HCT116 (cell line): Measurements from ENCODE around the gene DPH3. TPM values are rescaled to one million over a fixed set of nuclear protein-coding genes. Genes with fewer than 3 reads are reported as not detected.

Experiments used
- ATAC-seq: fragments of 200-7000 bp; cut with Tn5 transposase; 2 replicates; pipeline ENCODE4 v1.9.1; 2020; ENCODE audit warnings: mild to moderate bottlenecking, moderate library complexity
- BruUV-seq: library from RNA; stranded (reverse); fragments of 400-500 nt; replicated peaks from 2 replicates; lab custom pipeline; 2021; lab: Mats Ljungman, UMichigan
- CTCF ChIA-PET: fragments of 300-600 bp; sonication (Branson Sonifier 250); formaldehyde crosslinking; loops from one replicate; lab custom pipeline; 2021; ENCODE audit warnings: antibody characterized with exemption; lab: Charles Lee
- POLR2A ChIA-PET: fragments of 300-600, 350-600 bp; sonication (Branson Sonifier 250); formaldehyde crosslinking; loops from one replicate; lab custom pipeline; 2021; ENCODE audit warnings: antibody characterized with exemption; lab: Charles Lee
- RAD21 ChIA-PET, 2 experiments: fragments of 300-600 bp; sonication (Branson Sonifier 250); formaldehyde crosslinking; loops; one replicate each; lab custom pipeline; 2023; ENCODE audit warnings: low total read pairs in 2 of 2; ENCODE audit not compliant: uncharacterized antibody in 2 of 2, unreplicated experiment in 2 of 2, low non-redundant PET in 1 of 2; lab: Charles Lee
- DNase-seq: peaks from one replicate; pipeline ENCODE4 v3.0.0-alpha.2; 2010; ENCODE audit warnings: low read depth, low spot score
- H2AFZ ChIP-seq: fragments of 200-600 bp; shearing (Covaris generic), sonication (generic); 2 replicates; pipeline ENCODE4 v1.6.1; 2017; ENCODE audit warnings: low read depth, mixed run types, mixed read lengths, antibody characterized with exemption, low read length; ENCODE audit not compliant: poor library complexity, severe bottlenecking
- H3K27ac ChIP-seq: 2 replicates; pipeline ENCODE4 v1.5.1; 2012; ENCODE audit warnings: low read depth, low read length
- H3K27me3 ChIP-seq: fragments of 200-600 bp; sonication (generic); 2 replicates; pipeline ENCODE4 v1.6.1; 2016; ENCODE audit warnings: mixed run types, low read length, mixed read lengths; ENCODE audit not compliant: insufficient read depth
- H3K36me3 ChIP-seq, 2 experiments: fragments of 200-500 bp in 1 of 2; fragments of 200-600 bp in 1 of 2; sonication (Bioruptor generic) in 1 of 2; sonication (generic) in 1 of 2; 2 replicates each; pipeline versions ENCODE4 v1.5.1 to v1.6.1; 2014 to 2016; ENCODE audit warnings: low read length in 2 of 2, inconsistent platforms in 1 of 2, mixed read lengths in 1 of 2, mixed run types in 1 of 2; ENCODE audit not compliant: insufficient read depth in 2 of 2, control insufficient read depth in 1 of 2
- H3K4me1 ChIP-seq, 2 experiments: fragments of 200-600 bp in 1 of 2; sonication (generic) in 1 of 2; 2 replicates each; pipeline versions ENCODE4 v1.5.1 to v1.6.1; 2012 to 2017; ENCODE audit warnings: low read length in 2 of 2, inconsistent platforms in 1 of 2, mild to moderate bottlenecking in 1 of 2, mixed read lengths in 1 of 2, mixed run types in 1 of 2, moderate library complexity in 1 of 2; ENCODE audit not compliant: insufficient read depth in 2 of 2, control insufficient read depth in 1 of 2
- H3K4me2 ChIP-seq: fragments of 200-600 bp; sonication (generic); 2 replicates; pipeline ENCODE4 v1.6.1; 2017; ENCODE audit warnings: mixed run types, low read length, mixed read lengths
- H3K4me3 ChIP-seq, 2 experiments: fragments of 200-600 bp in 1 of 2; sonication (generic) in 1 of 2; replicated peaks in 1 of 2; 2 replicates each; pipeline ENCODE4 v1.5.1; 2011 to 2016; ENCODE audit warnings: low read length in 2 of 2, control low read depth in 1 of 2, low read depth in 1 of 2, mild to moderate bottlenecking in 1 of 2, mixed read lengths in 1 of 2, mixed run types in 1 of 2
- H3K79me2 ChIP-seq: fragments of 200-600 bp; sonication (generic); 2 replicates; pipeline ENCODE4 v1.6.1; 2017; ENCODE audit warnings: mild to moderate bottlenecking, mixed run types, low read length, moderate library complexity, mixed read lengths; ENCODE audit not compliant: insufficient read depth
- H3K9ac ChIP-seq: fragments of 200-600 bp; sonication (generic); 2 replicates; pipeline ENCODE4 v1.6.1; 2016; ENCODE audit warnings: low read length, mixed read lengths
- H3K9me2 ChIP-seq: fragments of 200-600 bp; sonication (generic), shearing (Covaris generic); 2 replicates; pipeline ENCODE4 v1.6.1; 2017; ENCODE audit warnings: mixed run types, mild to moderate bottlenecking, moderate library complexity; ENCODE audit not compliant: insufficient read depth
- H3K9me3 ChIP-seq, 2 experiments: fragments of 200-500 bp in 1 of 2; fragments of 200-600 bp in 1 of 2; sonication (Bioruptor generic) in 1 of 2; sonication (generic) in 1 of 2; 2 replicates each; pipeline ENCODE4 v1.6.1; 2014 to 2017; ENCODE audit warnings: low read length in 2 of 2, mixed read lengths in 2 of 2, inconsistent platforms in 1 of 2, low read depth in 1 of 2, mild to moderate bottlenecking in 1 of 2, mixed run types in 1 of 2, moderate library complexity in 1 of 2; ENCODE audit not compliant: control insufficient read depth in 1 of 2, insufficient read depth in 1 of 2
- H4K20me1 ChIP-seq: fragments of 200-600 bp; sonication (generic), shearing (Covaris generic); 2 replicates; pipeline ENCODE4 v1.6.1; 2017; ENCODE audit warnings: mixed run types, mild to moderate bottlenecking, moderate library complexity; ENCODE audit not compliant: insufficient read depth
- EGR1 ChIP-seq: IDR thresholded peaks from 2 replicates; pipeline ENCODE4 v1.6.1; 2012; ENCODE audit warnings: low read depth
- ELF1 ChIP-seq: IDR thresholded peaks from 2 replicates; pipeline ENCODE4 v1.6.1; 2012; ENCODE audit warnings: low read depth, borderline replicate concordance
- EZH2phosphoT487 ChIP-seq: fragments of 200-600 bp; IDR thresholded peaks from 2 replicates; pipeline ENCODE4 v1.6.1; 2018; ENCODE audit warnings: antibody characterized with exemption, borderline replicate concordance
- FOSL1 ChIP-seq: IDR thresholded peaks from 2 replicates; pipeline ENCODE4 v1.6.1; 2012; ENCODE audit warnings: low read depth
- SIN3A ChIP-seq: IDR thresholded peaks from 2 replicates; pipeline ENCODE4 v1.6.1; 2012; ENCODE audit warnings: low read depth
- SRF ChIP-seq: IDR thresholded peaks from 2 replicates; pipeline ENCODE4 v1.6.1; 2012; ENCODE audit warnings: low read depth
- TCF7L2 ChIP-seq: IDR thresholded peaks from 2 replicates; pipeline ENCODE4 v1.7.0; 2011; ENCODE audit warnings: borderline replicate concordance, inconsistent platforms; ENCODE audit not compliant: insufficient read depth, insufficient read length; ENCODE audit errors: extremely low read depth
- YY1 ChIP-seq: IDR thresholded peaks from 2 replicates; pipeline ENCODE4 v1.6.1; 2011; ENCODE audit warnings: low read length, low read depth, moderate library complexity, mild to moderate bottlenecking; ENCODE audit not compliant: insufficient replicate concordance; ENCODE audit errors: extremely low read depth
- ZNF274 ChIP-seq: fragments of 200-500 bp; sonication (Bioruptor generic); IDR thresholded peaks from 2 replicates; pipeline ENCODE4 v1.6.1; 2014; ENCODE audit warnings: mild to moderate bottlenecking, low read depth, low read length, inconsistent platforms
- intact Hi-C: fragments of 100-400 bp; cut with micrococcal nuclease; formaldehyde crosslinking; loops from 2 replicates; pipeline ENCODE4 v1.10.0; 2022
- total RNA-seq: library from RNA; stranded (reverse); gene quantifications from one replicate; pipeline ENCODE4 v1.2.1, GENCODE V29; 2021; ENCODE audit not compliant: unreplicated experiment
- TF ChIP-seq, protein P1 (sequence below), 3 experiments: fragments of 200-600 bp in 1 of 3; sonication (generic) in 1 of 3; IDR thresholded peaks in 2 of 3; conservative IDR thresholded peaks in 1 of 3; 2 replicates each; pipeline ENCODE4 v1.5.1; 2012 to 2017; ENCODE audit warnings: low read depth in 2 of 3, low read length in 2 of 3, antibody characterized with exemption in 1 of 3, borderline replicate concordance in 1 of 3, control low read depth in 1 of 3, mild to moderate bottlenecking in 1 of 3, mixed read lengths in 1 of 3, mixed run types in 1 of 3, moderate library complexity in 1 of 3; ENCODE audit not compliant: insufficient read depth in 1 of 3
- TF ChIP-seq, protein P2 (sequence below): IDR thresholded peaks from 2 replicates; pipeline ENCODE4 v1.6.1; 2012; ENCODE audit warnings: low read depth
- TF ChIP-seq, protein P3 (sequence below): IDR thresholded peaks from 2 replicates; pipeline ENCODE4 v1.6.1; 2012
- TF ChIP-seq, protein P4 (sequence below): IDR thresholded peaks from 2 replicates; pipeline ENCODE4 v1.6.1; 2012

DPH3 gene
- total RNA-seq, 1 experiment from 2014 or later, result 13.8 TPM

DNA sequence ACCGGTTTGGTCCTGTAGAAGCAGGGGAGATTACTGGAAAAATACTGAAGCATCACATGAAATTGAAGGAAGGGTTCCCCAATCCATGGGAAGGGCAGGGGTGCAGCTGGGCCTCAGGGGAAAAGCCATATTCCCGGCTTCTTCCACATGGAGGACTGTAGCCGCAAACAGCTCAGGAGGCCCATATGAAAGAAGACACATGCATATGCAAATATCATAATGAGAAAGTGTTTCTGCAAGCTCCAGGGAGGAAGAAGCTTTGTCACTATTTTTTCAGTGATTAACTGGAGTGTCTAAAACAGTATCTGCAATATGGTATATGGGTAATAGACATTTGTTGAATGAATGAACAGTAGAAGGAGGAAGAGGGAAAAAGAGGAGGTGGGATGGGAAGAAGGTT, 19.1 kb downstream of the DPH3 start:
- BruUV-seq, result no TSS peak
- H2AFZ ChIP-seq, result no peak overlapping the region

DNA sequence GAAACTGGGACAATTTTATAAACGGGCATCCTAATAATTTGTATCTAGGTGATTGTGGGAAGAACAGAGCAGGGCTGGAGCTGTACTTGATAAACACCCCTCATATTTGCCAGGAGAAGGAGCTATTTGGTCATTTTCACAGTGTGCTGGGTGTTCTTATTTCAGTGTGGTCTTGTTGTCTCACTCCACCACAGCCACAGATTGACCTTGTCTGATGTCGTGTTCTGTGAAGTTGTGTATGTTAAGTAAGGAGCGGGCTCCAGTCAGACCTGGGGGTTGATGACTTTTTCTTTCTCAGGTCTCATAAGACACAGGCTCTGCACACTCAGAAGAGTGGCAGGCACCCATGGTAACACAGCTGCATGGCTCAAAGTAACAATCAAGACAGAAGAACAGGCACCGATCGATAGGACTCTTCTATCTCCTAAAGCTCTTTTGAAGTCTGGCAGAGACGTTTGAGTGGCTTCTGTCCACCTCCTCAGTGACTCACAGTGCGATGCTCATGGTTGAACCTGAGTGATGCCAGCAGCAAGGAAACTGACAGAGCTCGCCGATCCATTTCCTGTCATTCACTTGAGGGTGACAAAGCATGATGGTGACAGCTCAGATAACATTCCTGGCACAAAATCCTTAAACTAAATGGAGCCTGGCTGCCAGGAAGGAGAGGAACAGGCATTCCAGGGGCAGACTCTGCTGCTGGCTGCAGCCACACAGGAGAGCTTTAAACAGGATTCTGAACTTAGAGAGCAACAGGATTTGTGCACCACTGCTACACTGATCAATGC, 20.8 kb downstream of the DPH3 start:
- BruUV-seq, result no TSS peak
- no peak overlapping the region for H2AFZ ChIP-seq
- peaks cover 0 to 25% of the 10 kb centered on the region in 2 experiments; a peak in 2 of 4 replicates for H3K4me1 ChIP-seq
- no peak overlapping the region for H3K9ac ChIP-seq
- H4K20me1 ChIP-seq, result no peaks in the 10 kb centered on the region
- ChIA-PET CTCF (no interaction called here), RAD21 (no interaction called here), POLR2A (no interaction called here)
- no peaks in the 10 kb centered on the region for H3K36me3 ChIP-seq
- no peak overlapping the region for H3K4me2 ChIP-seq
- H3K79me2 ChIP-seq, result no peaks in the 10 kb centered on the region
- H3K27ac ChIP-seq, result no peak overlapping the region
- H3K9me3 ChIP-seq, result no peaks in the 10 kb centered on the region
- H3K4me3 ChIP-seq, result no peak overlapping the region
- DNase-seq, result no peak
- intact Hi-C loops, result no loop called here
- no peaks in the 10 kb centered on the region for H3K9me2 ChIP-seq
- H3K27me3 ChIP-seq, result no peaks in the 10 kb centered on the region
- ATAC-seq, result no peak
- TF ChIP-seq EZH2phosphoT487, result no peak
- TF ChIP-seq, protein P1, sequence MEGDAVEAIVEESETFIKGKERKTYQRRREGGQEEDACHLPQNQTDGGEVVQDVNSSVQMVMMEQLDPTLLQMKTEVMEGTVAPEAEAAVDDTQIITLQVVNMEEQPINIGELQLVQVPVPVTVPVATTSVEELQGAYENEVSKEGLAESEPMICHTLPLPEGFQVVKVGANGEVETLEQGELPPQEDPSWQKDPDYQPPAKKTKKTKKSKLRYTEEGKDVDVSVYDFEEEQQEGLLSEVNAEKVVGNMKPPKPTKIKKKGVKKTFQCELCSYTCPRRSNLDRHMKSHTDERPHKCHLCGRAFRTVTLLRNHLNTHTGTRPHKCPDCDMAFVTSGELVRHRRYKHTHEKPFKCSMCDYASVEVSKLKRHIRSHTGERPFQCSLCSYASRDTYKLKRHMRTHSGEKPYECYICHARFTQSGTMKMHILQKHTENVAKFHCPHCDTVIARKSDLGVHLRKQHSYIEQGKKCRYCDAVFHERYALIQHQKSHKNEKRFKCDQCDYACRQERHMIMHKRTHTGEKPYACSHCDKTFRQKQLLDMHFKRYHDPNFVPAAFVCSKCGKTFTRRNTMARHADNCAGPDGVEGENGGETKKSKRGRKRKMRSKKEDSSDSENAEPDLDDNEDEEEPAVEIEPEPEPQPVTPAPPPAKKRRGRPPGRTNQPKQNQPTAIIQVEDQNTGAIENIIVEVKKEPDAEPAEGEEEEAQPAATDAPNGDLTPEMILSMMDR (IDR thresholded peaks at IDR 0.05 in 2 of 3, conservative IDR thresholded peaks at IDR 0.05 in 1 of 3; ENCODE audit: borderline replicate concordance in 1 of 3, insufficient read depth in 1 of 3, low read depth in 2 of 3, low read length in 2 of 3), result no peak
- TF ChIP-seq TCF7L2, result no peak
- TF ChIP-seq ZNF274, result no peak
- TF ChIP-seq, protein P2, sequence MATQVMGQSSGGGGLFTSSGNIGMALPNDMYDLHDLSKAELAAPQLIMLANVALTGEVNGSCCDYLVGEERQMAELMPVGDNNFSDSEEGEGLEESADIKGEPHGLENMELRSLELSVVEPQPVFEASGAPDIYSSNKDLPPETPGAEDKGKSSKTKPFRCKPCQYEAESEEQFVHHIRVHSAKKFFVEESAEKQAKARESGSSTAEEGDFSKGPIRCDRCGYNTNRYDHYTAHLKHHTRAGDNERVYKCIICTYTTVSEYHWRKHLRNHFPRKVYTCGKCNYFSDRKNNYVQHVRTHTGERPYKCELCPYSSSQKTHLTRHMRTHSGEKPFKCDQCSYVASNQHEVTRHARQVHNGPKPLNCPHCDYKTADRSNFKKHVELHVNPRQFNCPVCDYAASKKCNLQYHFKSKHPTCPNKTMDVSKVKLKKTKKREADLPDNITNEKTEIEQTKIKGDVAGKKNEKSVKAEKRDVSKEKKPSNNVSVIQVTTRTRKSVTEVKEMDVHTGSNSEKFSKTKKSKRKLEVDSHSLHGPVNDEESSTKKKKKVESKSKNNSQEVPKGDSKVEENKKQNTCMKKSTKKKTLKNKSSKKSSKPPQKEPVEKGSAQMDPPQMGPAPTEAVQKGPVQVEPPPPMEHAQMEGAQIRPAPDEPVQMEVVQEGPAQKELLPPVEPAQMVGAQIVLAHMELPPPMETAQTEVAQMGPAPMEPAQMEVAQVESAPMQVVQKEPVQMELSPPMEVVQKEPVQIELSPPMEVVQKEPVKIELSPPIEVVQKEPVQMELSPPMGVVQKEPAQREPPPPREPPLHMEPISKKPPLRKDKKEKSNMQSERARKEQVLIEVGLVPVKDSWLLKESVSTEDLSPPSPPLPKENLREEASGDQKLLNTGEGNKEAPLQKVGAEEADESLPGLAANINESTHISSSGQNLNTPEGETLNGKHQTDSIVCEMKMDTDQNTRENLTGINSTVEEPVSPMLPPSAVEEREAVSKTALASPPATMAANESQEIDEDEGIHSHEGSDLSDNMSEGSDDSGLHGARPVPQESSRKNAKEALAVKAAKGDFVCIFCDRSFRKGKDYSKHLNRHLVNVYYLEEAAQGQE, result no peak
- no peak for TF ChIP-seq EGR1
- no peak for TF ChIP-seq ELF1
- TF ChIP-seq, protein P3, sequence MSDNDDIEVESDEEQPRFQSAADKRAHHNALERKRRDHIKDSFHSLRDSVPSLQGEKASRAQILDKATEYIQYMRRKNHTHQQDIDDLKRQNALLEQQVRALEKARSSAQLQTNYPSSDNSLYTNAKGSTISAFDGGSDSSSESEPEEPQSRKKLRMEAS, result no peak
- no peak for TF ChIP-seq SRF

More for the DNA sequence above, 19.1 kb downstream of the DPH3 start:
- POLR2A ChIA-PET, result no interaction called here
- H3K9me3 ChIP-seq, result no peaks in the 10 kb centered on the region
- ATAC-seq, result no peak
- no peak overlapping the region for H3K4me2 ChIP-seq
- no peaks in the 10 kb centered on the region for H3K9me2 ChIP-seq
- H3K27me3 ChIP-seq, result no peaks in the 10 kb centered on the region
- H3K36me3 ChIP-seq, result no peaks in the 10 kb centered on the region
- no peaks in the 10 kb centered on the region for H3K79me2 ChIP-seq
- CTCF ChIA-PET, result interaction anchor here (0.8 to 0.9 kb wide), 2 partner anchors 67 to 197 kb away, joined by 3 read pairs; no protein-coding TSS in a partner anchor
- no peak for TF ChIP-seq FOSL1
- no peak for TF ChIP-seq EGR1
- no peak for TF ChIP-seq YY1
- TF ChIP-seq, protein P4, sequence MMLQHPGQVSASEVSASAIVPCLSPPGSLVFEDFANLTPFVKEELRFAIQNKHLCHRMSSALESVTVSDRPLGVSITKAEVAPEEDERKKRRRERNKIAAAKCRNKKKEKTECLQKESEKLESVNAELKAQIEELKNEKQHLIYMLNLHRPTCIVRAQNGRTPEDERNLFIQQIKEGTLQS, result no peak
- TF ChIP-seq ELF1, result no peak
- no peak for TF ChIP-seq SIN3A
- TF ChIP-seq SRF, result no peak
- TF ChIP-seq, all 23 proteins: peak for 0
- RAD21 ChIA-PET, result no interaction called here
- no peak for DNase-seq
- peaks cover 0 to 16% of the 10 kb centered on the region in 2 experiments; a peak in 1 of 4 replicates for H3K4me1 ChIP-seq
- H4K20me1 ChIP-seq, result no peaks in the 10 kb centered on the region
- no peak overlapping the region for H3K4me3 ChIP-seq
- H3K9ac ChIP-seq, result no peak overlapping the region
- H3K27ac ChIP-seq, result no peak overlapping the region
- intact Hi-C loops, result loop anchor here (2.0 to 5.0 kb wide), 2 partner anchors 69 to 1043 kb away; no protein-coding TSS in a partner anchor
